Activated CD4-positive, alpha-beta memory T cell treated with anti-CD3 and anti-CD28 coated beads, Interleukin-2, amount 10 ng/mL, durations not matched to agents 7 days and 5 days (primary cell): ENCODE results near the gene CHN2. TPM values are rescaled to one million over a fixed set of nuclear protein-coding genes. Genes with fewer than 3 reads are reported as not detected.

Experiments
- CTCF ChIA-PET: fragments of 350-600 bp; sonication (Branson Sonifier 250); formaldehyde crosslinking; loops from one replicate; lab custom pipeline; 2021; ENCODE audit warnings: antibody characterized with exemption, inconsistent platforms; lab: Charles Lee
- POLR2A ChIA-PET: fragments of 350-600 bp; sonication (Branson Sonifier 250); formaldehyde crosslinking; loops from one replicate; lab custom pipeline; 2021; ENCODE audit warnings: antibody characterized with exemption; lab: Charles Lee
- DNase-seq: peaks from one replicate; pipeline ENCODE4 v3.0.0-alpha.2; 2020
- H3K27ac Mint-ChIP-seq: one replicate; pipeline ENCODE4 v1.8.0; 2021; ENCODE audit warnings: mild to moderate bottlenecking, mixed read lengths
- H3K27me3 Mint-ChIP-seq: one replicate; pipeline ENCODE4 v1.8.0; 2021; ENCODE audit warnings: mixed read lengths
- H3K36me3 Mint-ChIP-seq: one replicate; pipeline ENCODE4 v1.8.0; 2021; ENCODE audit warnings: low read depth, mixed read lengths
- H3K4me1 Mint-ChIP-seq: one replicate; pipeline ENCODE4 v1.8.0; 2021; ENCODE audit warnings: mixed read lengths
- H3K4me3 Mint-ChIP-seq: one replicate; pipeline ENCODE4 v1.8.0; 2021; ENCODE audit warnings: mild to moderate bottlenecking, mixed read lengths
- H3K9me3 Mint-ChIP-seq: one replicate; pipeline ENCODE4 v1.8.0; 2021; ENCODE audit warnings: mixed read lengths
- total RNA-seq, 2 experiments: library from RNA; stranded (reverse); gene quantifications; one replicate each; pipeline ENCODE4 v1.2.3, GENCODE V29; 2021

The CHN2 gene
- total RNA-seq, 2 experiments from 2014 or later, result 6.8 to 7.4 TPM

GRCh38 chr7:29288181-29289091, 93.9 kb downstream of the CHN2 start:
- CTCF ChIA-PET, result no interaction called here
- H3K9me3 Mint-ChIP-seq, result no peaks in the 10 kb centered on the region
- no peak overlapping the region for H3K27ac Mint-ChIP-seq
- H3K4me1 Mint-ChIP-seq, result peaks cover 41% of the 10 kb centered on the region
- POLR2A ChIA-PET, result no interaction called here
- no peak for DNase-seq
- H3K4me3 Mint-ChIP-seq, result no peak overlapping the region
- H3K36me3 Mint-ChIP-seq, result no peaks in the 10 kb centered on the region
- H3K27me3 Mint-ChIP-seq, result peaks cover 57% of the 10 kb centered on the region

GRCh38 chr7:29289156-29290021, 94.8 kb downstream of the CHN2 start:
- Mint-ChIP-seq H3K4me3 (no peak overlapping the region), H3K4me1 (peaks cover 41% of the 10 kb centered on the region), H3K36me3 (no peaks in the 10 kb centered on the region), H3K27ac (no peak overlapping the region), H3K9me3 (no peaks in the 10 kb centered on the region), H3K27me3 (peaks cover 57% of the 10 kb centered on the region)
- CTCF ChIA-PET, result no interaction called here
- no peak for DNase-seq
- POLR2A ChIA-PET, result no interaction called here

GRCh38 chr7:29290829-29291228, 96.3 kb downstream of the CHN2 start:
- no peak for DNase-seq
- ChIA-PET POLR2A (no interaction called here), CTCF (no interaction called here)
- Mint-ChIP-seq H3K36me3 (no peaks in the 10 kb centered on the region), H3K27ac (no peak overlapping the region), H3K4me1 (peaks cover 28% of the 10 kb centered on the region), H3K27me3 (peaks cover 46% of the 10 kb centered on the region), H3K4me3 (no peak overlapping the region), H3K9me3 (no peaks in the 10 kb centered on the region)

- Mint-ChIP-seq H3K27me3 (peaks cover 35% of the 10 kb centered on the region), H3K4me1 (peaks cover 20% of the 10 kb centered on the region), H3K36me3 (no peaks in the 10 kb centered on the region), H3K4me3 (no peak overlapping the region), H3K27ac (no peak overlapping the region), H3K9me3 (no peaks in the 10 kb centered on the region)
- DNase-seq, result no peak
- CTCF ChIA-PET, result no interaction called here
- POLR2A ChIA-PET, result no interaction called here
Measured at GRCh38 chr7:29291723-29292618, 97.4 kb downstream of the CHN2 start.

- no peak overlapping the region for H3K4me3 Mint-ChIP-seq
- H3K27me3 Mint-ChIP-seq, result peaks cover 26% of the 10 kb centered on the region
- H3K4me1 Mint-ChIP-seq, result peaks cover 19% of the 10 kb centered on the region
- CTCF ChIA-PET, result interaction anchor here (0.6 kb wide), 1 partner anchor 103 kb away, joined by 3 read pairs; no protein-coding TSS in a partner anchor
- no peak overlapping the region for H3K27ac Mint-ChIP-seq
- H3K36me3 Mint-ChIP-seq, result no peaks in the 10 kb centered on the region
- DNase-seq, result no peak
- H3K9me3 Mint-ChIP-seq, result no peaks in the 10 kb centered on the region
- POLR2A ChIA-PET, result no interaction called here
Measured at GRCh38 chr7:29292886-29293658, 98.5 kb downstream of the CHN2 start.

- CTCF ChIA-PET, result interaction anchor here (0.9 kb wide), 1 partner anchor 12 kb away, joined by 4 read pairs; no protein-coding TSS in a partner anchor
- DNase-seq, result no peak
- Mint-ChIP-seq H3K27me3 (peaks cover 16% of the 10 kb centered on the region), H3K9me3 (no peaks in the 10 kb centered on the region), H3K4me3 (no peak overlapping the region), H3K27ac (no peak overlapping the region), H3K4me1 (no peaks in the 10 kb centered on the region), H3K36me3 (no peaks in the 10 kb centered on the region)
- POLR2A ChIA-PET, result no interaction called here
Measured at GRCh38 chr7:29296421-29296820, 101.8 kb downstream of the CHN2 start.

GRCh38 chr7:29297194-29297890, 102.8 kb downstream of the CHN2 start:
- Mint-ChIP-seq H3K9me3 (no peaks in the 10 kb centered on the region), H3K36me3 (no peaks in the 10 kb centered on the region), H3K27ac (no peak overlapping the region), H3K27me3 (peaks cover 16% of the 10 kb centered on the region), H3K4me1 (no peaks in the 10 kb centered on the region), H3K4me3 (no peak overlapping the region)
- ChIA-PET CTCF (no interaction called here), POLR2A (no interaction called here)
- DNase-seq, result no peak

GRCh38 chr7:29299086-29299485, 104.5 kb downstream of the CHN2 start:
- CTCF ChIA-PET, result no interaction called here
- POLR2A ChIA-PET, result no interaction called here
- H3K4me3 Mint-ChIP-seq, result no peak overlapping the region
- no peaks in the 10 kb centered on the region for H3K9me3 Mint-ChIP-seq
- H3K27ac Mint-ChIP-seq, result no peak overlapping the region
- DNase-seq, result no peak
- H3K36me3 Mint-ChIP-seq, result no peaks in the 10 kb centered on the region
- H3K27me3 Mint-ChIP-seq, result peaks cover 8% of the 10 kb centered on the region
- no peaks in the 10 kb centered on the region for H3K4me1 Mint-ChIP-seq

- CTCF ChIA-PET, result interaction anchor here (0.9 kb wide), 1 partner anchor 15 kb away, joined by 3 read pairs; no protein-coding TSS in a partner anchor
- no peak for DNase-seq
- Mint-ChIP-seq H3K36me3 (no peaks in the 10 kb centered on the region), H3K9me3 (no peaks in the 10 kb centered on the region), H3K4me3 (no peak overlapping the region), H3K27me3 (peaks cover 8% of the 10 kb centered on the region), H3K4me1 (no peaks in the 10 kb centered on the region), H3K27ac (no peak overlapping the region)
- POLR2A ChIA-PET, result no interaction called here
Measured at GRCh38 chr7:29300026-29300480, 105.5 kb downstream of the CHN2 start.

- no peaks in the 10 kb centered on the region for H3K4me1 Mint-ChIP-seq
Measured at GRCh38 chr7:29300649-29301048, 106.1 kb downstream of the CHN2 start.

GRCh38 chr7:29302666-29303395, 108.3 kb downstream of the CHN2 start:
- POLR2A ChIA-PET, result no interaction called here
- Mint-ChIP-seq H3K27me3 (peaks cover 8% of the 10 kb centered on the region), H3K4me1 (no peaks in the 10 kb centered on the region), H3K4me3 (no peak overlapping the region), H3K27ac (no peak overlapping the region), H3K36me3 (no peaks in the 10 kb centered on the region), H3K9me3 (no peaks in the 10 kb centered on the region)
- CTCF ChIA-PET, result no interaction called here
- no peak for DNase-seq

More at GRCh38 chr7:29300649-29301048, 106.1 kb downstream of the CHN2 start:
- H3K27me3 Mint-ChIP-seq, result peaks cover 8% of the 10 kb centered on the region
- no peak overlapping the region for H3K27ac Mint-ChIP-seq
- no peak for DNase-seq
- CTCF ChIA-PET, result interaction anchor here (0.7 to 0.9 kb wide), 2 partner anchors 16 to 106 kb away, joined by 3 to 5 read pairs; no protein-coding TSS in a partner anchor
- POLR2A ChIA-PET, result no interaction called here
- no peak overlapping the region for H3K4me3 Mint-ChIP-seq
- no peaks in the 10 kb centered on the region for H3K36me3 Mint-ChIP-seq
- H3K9me3 Mint-ChIP-seq, result no peaks in the 10 kb centered on the region
